GM19035 (cell line): ENCODE measurements around the gene HIPK2.
"Not testable (repeated sequence)": the region's sequence is repeated elsewhere in the genome, so short reads cannot be mapped to it uniquely, and the experiment has no call there.

ENCODE experiments used
- ATAC-seq: cut with Tn5 transposase; IDR thresholded peaks from one replicate; pipeline ENCODE4 v1.9.1; 2021; ENCODE audit not compliant: unreplicated experiment

The HIPK2 gene

GRCh38 chr7:139557857-139558581 is 219.8 kb downstream of the HIPK2 start:
- no peak for ATAC-seq

GRCh38 chr7:139553991-139554700 is 223.7 kb downstream of the HIPK2 start:
- ATAC-seq, result not testable (repeated sequence)

- ATAC-seq, result no peak
Observed at GRCh38 chr7:139548302-139549028, 229.3 kb downstream of the HIPK2 start.

- no peak for ATAC-seq
Observed at GRCh38 chr7:139544645-139545044, 233.2 kb downstream of the HIPK2 start.

- no peak for ATAC-seq
Observed at GRCh38 chr7:139543801-139544603, 233.8 kb downstream of the HIPK2 start.

GRCh38 chr7:139542308-139543151 is 235.3 kb downstream of the HIPK2 start:
- no peak for ATAC-seq

GRCh38 chr7:139541600-139542307 is 236.0 kb downstream of the HIPK2 start:
- ATAC-seq, result no peak

- no peak for ATAC-seq
Observed at GRCh38 chr7:139540203-139540602, 237.6 kb downstream of the HIPK2 start.

- ATAC-seq, result no peak
Observed at GRCh38 chr7:139538881-139539635, 238.7 kb downstream of the HIPK2 start.

- no peak for ATAC-seq
Observed at GRCh38 chr7:139536152-139536551, 241.6 kb downstream of the HIPK2 start.

GRCh38 chr7:139534966-139535651 is 242.7 kb downstream of the HIPK2 start:
- no peak for ATAC-seq

GRCh38 chr7:139534096-139534495 is 243.7 kb downstream of the HIPK2 start:
- ATAC-seq, result no peak

- ATAC-seq, result no peak
Observed at GRCh38 chr7:139532636-139533155, 245.1 kb downstream of the HIPK2 start.

- ATAC-seq, result no peak
Observed at GRCh38 chr7:139531094-139531493, 246.7 kb downstream of the HIPK2 start.

- no peak for ATAC-seq
Observed at GRCh38 chr7:139526578-139527544, 250.9 kb downstream of the HIPK2 start.

GRCh38 chr7:139525750-139526149 is 252.0 kb downstream of the HIPK2 start:
- ATAC-seq, result no peak

GRCh38 chr7:139525239-139525638 is 252.6 kb downstream of the HIPK2 start:
- ATAC-seq, result no peak
